ENCODE results near the gene RAPGEF6. TPM values are rescaled to one million over a fixed set of nuclear protein-coding genes. Genes with fewer than 3 reads are reported as not detected.

The RAPGEF6 gene
- total RNA-seq, 1 experiment from 2014 or later = 25.0 TPM

DNA sequence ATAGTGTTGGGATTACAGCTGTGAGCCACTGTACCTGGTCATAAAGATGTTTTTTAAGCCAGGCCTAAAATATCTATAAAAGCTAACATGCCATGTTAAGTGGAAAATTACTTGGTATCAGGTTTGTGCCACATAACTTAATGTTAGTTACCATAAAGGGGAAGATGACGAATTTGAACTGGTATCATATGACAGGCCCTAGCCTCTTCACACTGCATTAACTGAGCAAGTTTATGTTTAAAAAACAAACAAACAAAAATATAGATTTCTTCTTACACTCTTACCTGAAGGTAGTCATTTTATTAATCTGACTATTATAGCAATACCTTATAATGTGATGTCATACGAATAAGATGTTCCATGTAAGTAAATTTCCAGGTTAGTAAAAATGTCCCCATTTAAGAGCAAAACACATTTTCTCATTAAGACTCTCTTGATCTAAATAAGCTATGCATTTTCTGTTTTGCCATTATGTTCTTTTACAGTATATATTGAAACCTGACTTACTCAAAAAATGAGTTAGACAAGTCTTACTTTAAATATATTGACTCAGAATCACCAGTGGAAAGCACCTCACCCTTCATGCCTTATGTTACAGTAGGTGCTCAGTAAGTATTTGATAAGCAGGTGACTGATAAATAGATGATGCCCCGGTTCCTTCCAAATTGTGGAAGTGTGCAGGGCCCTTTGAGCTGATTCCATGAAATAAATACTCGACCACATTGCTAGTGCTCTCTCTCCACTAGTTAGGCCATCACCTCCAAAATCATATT lies 245.7 kb downstream of the RAPGEF6 start:
- POLR2A ChIA-PET = interaction anchor here (0.5 kb wide), 1 partner anchor 227 kb away, joined by 3 read pairs; no protein-coding TSS in a partner anchor
- in situ Hi-C loops (cut with HindIII; ENCODE audit: low pct_unique_long_range_greater_than_20kb, low sequenced_read_pairs) = no loop called here

DNA sequence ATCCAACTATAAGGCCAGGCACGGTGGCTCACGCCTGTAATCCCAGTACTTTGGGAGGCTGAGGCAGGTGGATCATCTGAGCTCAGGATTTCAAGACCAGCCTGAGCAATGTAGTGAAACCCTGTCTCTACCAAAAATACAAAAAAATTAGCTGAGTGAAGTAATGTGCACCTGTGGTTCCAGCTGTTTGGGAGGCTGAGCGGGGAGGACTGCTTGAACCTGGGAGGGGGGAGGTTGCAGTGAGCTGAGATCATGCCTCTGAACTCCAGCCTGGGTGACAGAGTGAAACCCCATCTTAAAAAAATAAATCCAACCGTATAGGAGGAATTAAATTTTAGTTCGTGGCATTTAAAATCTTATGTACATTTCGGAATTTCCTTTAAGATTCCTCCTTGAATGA lies 247.8 kb downstream of the RAPGEF6 start:
- POLR2A ChIA-PET = no interaction called here
- H3K4me1 ChIP-seq (ENCODE audit: control insufficient read depth, insufficient read depth, low read length) = peaks cover 32% of the 10 kb centered on the region
- DNase-seq (ENCODE audit: low read depth, low spot score) = no peak
- TF ChIP-seq SIN3A (IDR thresholded peaks at IDR 0.05; ENCODE audit: borderline replicate concordance, insufficient read depth, low read depth, low read length) (no peak), TCF7L2 (IDR thresholded peaks at IDR 0.05; ENCODE audit: low read depth, low read length) (no peak), POLR2AphosphoS5 (IDR thresholded peaks at IDR 0.05; ENCODE audit: low read depth, low read length) (no peak), REST (IDR thresholded peaks at IDR 0.05; ENCODE audit: insufficient read depth in 1 of 2, low read depth in 2 of 2, low read length in 1 of 2) (no peak)
- TF ChIP-seq, protein P1, sequence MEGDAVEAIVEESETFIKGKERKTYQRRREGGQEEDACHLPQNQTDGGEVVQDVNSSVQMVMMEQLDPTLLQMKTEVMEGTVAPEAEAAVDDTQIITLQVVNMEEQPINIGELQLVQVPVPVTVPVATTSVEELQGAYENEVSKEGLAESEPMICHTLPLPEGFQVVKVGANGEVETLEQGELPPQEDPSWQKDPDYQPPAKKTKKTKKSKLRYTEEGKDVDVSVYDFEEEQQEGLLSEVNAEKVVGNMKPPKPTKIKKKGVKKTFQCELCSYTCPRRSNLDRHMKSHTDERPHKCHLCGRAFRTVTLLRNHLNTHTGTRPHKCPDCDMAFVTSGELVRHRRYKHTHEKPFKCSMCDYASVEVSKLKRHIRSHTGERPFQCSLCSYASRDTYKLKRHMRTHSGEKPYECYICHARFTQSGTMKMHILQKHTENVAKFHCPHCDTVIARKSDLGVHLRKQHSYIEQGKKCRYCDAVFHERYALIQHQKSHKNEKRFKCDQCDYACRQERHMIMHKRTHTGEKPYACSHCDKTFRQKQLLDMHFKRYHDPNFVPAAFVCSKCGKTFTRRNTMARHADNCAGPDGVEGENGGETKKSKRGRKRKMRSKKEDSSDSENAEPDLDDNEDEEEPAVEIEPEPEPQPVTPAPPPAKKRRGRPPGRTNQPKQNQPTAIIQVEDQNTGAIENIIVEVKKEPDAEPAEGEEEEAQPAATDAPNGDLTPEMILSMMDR (IDR thresholded peaks at IDR 0.05) = no peak
- H3K4me3 ChIP-seq (ENCODE audit: low read depth in 2 of 2, low read length in 2 of 2) = no peak overlapping the region
- no TSS peak for BruUV-seq (replicated peaks)
- intact Hi-C loops (cut with micrococcal nuclease; ENCODE audit: unreplicated experiment) = no loop called here
- H3K27me3 ChIP-seq (ENCODE audit: control insufficient read depth, insufficient read depth, low read length) = no peaks in the 10 kb centered on the region
- H3K9me3 ChIP-seq (ENCODE audit: control insufficient read depth, insufficient read depth, low read depth, low read length) = no peaks in the 10 kb centered on the region
- no peak for ATAC-seq
- CTCF ChIA-PET = no interaction called here
- H3K27ac ChIP-seq (ENCODE audit: low read length) = no peak overlapping the region
- in situ Hi-C loops (cut with HindIII; ENCODE audit: low pct_unique_long_range_greater_than_20kb, low sequenced_read_pairs) = no loop called here
- H3K36me3 ChIP-seq (ENCODE audit: control insufficient read depth, insufficient read depth, low read length) = 0 out of 2 replicates have a peak, but pooled peaks cover 2% of the 10 kb centered on the region

More for the DNA sequence above, 245.7 kb downstream of the RAPGEF6 start:
- CTCF ChIA-PET = no interaction called here
- H3K9me3 ChIP-seq (ENCODE audit: control insufficient read depth, insufficient read depth, low read depth, low read length) = no peaks in the 10 kb centered on the region
- H3K27me3 ChIP-seq (ENCODE audit: control insufficient read depth, insufficient read depth, low read length) = no peaks in the 10 kb centered on the region
- TF ChIP-seq TCF7L2 (IDR thresholded peaks at IDR 0.05; ENCODE audit: low read depth, low read length) (no peak), REST (IDR thresholded peaks at IDR 0.05; ENCODE audit: insufficient read depth in 1 of 2, low read depth in 2 of 2, low read length in 1 of 2) (no peak), POLR2AphosphoS5 (IDR thresholded peaks at IDR 0.05; ENCODE audit: low read depth, low read length) (no peak)
- TF ChIP-seq, protein P1 (IDR thresholded peaks at IDR 0.05) = no peak
- intact Hi-C loops (cut with micrococcal nuclease; ENCODE audit: unreplicated experiment) = no loop called here
- DNase-seq (ENCODE audit: low read depth, low spot score) (no peak), ATAC-seq (no peak)
- H3K27ac ChIP-seq (ENCODE audit: low read length) = no peak overlapping the region
- no TSS peak for BruUV-seq (replicated peaks)
- H3K4me3 ChIP-seq (ENCODE audit: low read depth in 2 of 2, low read length in 2 of 2) = no peak overlapping the region
- peaks cover 24% of the 10 kb centered on the region for H3K4me1 ChIP-seq (ENCODE audit: control insufficient read depth, insufficient read depth, low read length)
- peaks cover 9% of the 10 kb centered on the region; the same call in 1 of the 2 replicates for H3K36me3 ChIP-seq (ENCODE audit: control insufficient read depth, insufficient read depth, low read length)
